BJ (cell line): ENCODE data around the gene SPTBN1. TPM values are rescaled to one million over a fixed set of nuclear protein-coding genes. Genes with fewer than 3 reads are reported as not detected.

Experiments used
- CTCF ChIA-PET: fragments of 350-600 bp; formaldehyde crosslinking; extraction: SDS; loops from one replicate; lab custom pipeline; 2021; ENCODE audit warnings: antibody characterized with exemption, inconsistent platforms; lab: Yijun Ruan, JAX
- POLR2A ChIA-PET: fragments of 300-600 bp; sonication (Branson Sonifier 250); formaldehyde crosslinking; extraction: SDS; loops from one replicate; lab custom pipeline; 2021; ENCODE audit warnings: antibody characterized with exemption; lab: Charles Lee
- DNase-seq: peaks from one replicate; pipeline ENCODE4 v3.0.0-alpha.2; 2011; ENCODE audit warnings: low read depth
- H3K27me3 ChIP-seq: 2 replicates; pipeline ENCODE4 v1.6.0; 2011; ENCODE audit warnings: low read length; ENCODE audit not compliant: control insufficient read depth, insufficient read depth
- H3K36me3 ChIP-seq: 2 replicates; pipeline ENCODE4 v1.5.1; 2011; ENCODE audit warnings: low read length; ENCODE audit not compliant: control insufficient read depth, insufficient read depth
- H3K4me3 ChIP-seq: 2 replicates; pipeline ENCODE4 v1.5.1; 2011; ENCODE audit warnings: low read depth, mild to moderate bottlenecking, control low read depth, low read length
- polyA plus RNA-seq: library from polyadenylated mRNA; depleted of rRNA; stranded (reverse); fragments of >200 nt; gene quantifications from 2 replicates; pipeline ENCODE4 v1.2.3, GENCODE V29; 2011
- TF ChIP-seq, protein P1 (sequence below): IDR thresholded peaks from 2 replicates; pipeline ENCODE4 v1.5.1; 2011; ENCODE audit warnings: low read depth, mild to moderate bottlenecking, control low read depth, inconsistent platforms, low read length, moderate library complexity; ENCODE audit not compliant: insufficient read depth

SPTBN1 gene
- polyA plus RNA-seq, 1 experiment, result 33.8 TPM

DNA sequence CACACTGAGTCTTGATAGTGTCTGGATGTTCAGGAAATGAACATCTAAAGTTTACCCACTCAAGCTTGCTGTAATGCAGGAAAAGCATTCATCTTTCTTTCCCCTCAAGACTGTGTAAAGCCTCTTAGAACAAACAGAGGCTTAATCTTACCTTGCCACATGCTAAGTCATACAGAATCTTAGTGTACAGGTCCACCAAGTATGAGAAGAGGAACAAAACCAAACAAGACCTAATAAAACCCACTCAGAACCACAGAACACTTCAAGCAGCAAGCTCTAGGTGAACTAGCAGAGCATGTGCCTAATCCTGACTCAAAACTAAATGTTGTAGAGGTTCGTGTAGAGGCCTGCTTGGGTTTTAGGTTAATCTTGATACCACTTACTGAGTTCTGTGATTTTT, 97.6 kb downstream of the SPTBN1 start:
- POLR2A ChIA-PET, result interaction anchor here (0.5 kb wide), 1 partner anchor 82 kb away, joined by 10 read pairs; no protein-coding TSS in a partner anchor

DNA sequence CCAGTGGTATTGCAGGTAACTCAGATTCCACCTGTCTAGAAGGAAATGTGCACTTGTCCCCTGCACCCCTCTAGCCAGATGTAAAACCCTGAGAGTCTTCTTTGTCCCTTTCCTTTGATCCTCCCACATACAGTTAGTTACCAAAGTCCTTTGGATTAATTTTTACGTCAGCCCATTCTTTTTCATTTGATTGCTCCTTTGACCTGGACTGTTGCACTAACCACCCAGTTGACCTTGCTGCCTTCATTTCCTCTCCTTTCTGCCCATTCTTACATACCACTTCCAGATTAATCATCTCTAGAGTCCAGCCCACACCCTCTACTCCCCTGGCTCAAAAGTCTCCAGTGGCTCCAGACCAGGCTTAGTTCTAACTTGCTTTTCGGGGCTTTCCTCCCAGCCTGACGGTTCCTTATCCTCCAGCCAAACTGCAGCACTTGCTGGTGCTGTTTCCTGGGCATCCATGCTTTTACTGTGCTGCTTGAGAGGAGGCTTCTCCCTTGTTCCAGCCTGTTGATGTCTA, 99.3 kb downstream of the SPTBN1 start:
- CTCF ChIA-PET, result interaction anchor here (1.1 to 1.6 kb wide), 2 partner anchors 12 to 32 kb away, joined by 3 to 4 read pairs; no protein-coding TSS in a partner anchor
- Histone ChIP-seq H3K4me3 (no peak overlapping the region), H3K36me3 (no peaks in the 10 kb centered on the region), H3K27me3 (no peaks in the 10 kb centered on the region)
- POLR2A ChIA-PET, result no interaction called here
- no peak for DNase-seq
- TF ChIP-seq, protein P1, sequence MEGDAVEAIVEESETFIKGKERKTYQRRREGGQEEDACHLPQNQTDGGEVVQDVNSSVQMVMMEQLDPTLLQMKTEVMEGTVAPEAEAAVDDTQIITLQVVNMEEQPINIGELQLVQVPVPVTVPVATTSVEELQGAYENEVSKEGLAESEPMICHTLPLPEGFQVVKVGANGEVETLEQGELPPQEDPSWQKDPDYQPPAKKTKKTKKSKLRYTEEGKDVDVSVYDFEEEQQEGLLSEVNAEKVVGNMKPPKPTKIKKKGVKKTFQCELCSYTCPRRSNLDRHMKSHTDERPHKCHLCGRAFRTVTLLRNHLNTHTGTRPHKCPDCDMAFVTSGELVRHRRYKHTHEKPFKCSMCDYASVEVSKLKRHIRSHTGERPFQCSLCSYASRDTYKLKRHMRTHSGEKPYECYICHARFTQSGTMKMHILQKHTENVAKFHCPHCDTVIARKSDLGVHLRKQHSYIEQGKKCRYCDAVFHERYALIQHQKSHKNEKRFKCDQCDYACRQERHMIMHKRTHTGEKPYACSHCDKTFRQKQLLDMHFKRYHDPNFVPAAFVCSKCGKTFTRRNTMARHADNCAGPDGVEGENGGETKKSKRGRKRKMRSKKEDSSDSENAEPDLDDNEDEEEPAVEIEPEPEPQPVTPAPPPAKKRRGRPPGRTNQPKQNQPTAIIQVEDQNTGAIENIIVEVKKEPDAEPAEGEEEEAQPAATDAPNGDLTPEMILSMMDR, result no peak

More for the DNA sequence above, 97.6 kb downstream of the SPTBN1 start:
- CTCF ChIA-PET, result interaction anchor here (0.6 to 1.3 kb wide), 2 partner anchors 151 to 335 kb away, joined by 3 to 5 read pairs; no protein-coding TSS in a partner anchor
- TF ChIP-seq, protein P1, result no peak
- no peaks in the 10 kb centered on the region for H3K27me3 ChIP-seq
- no peak for DNase-seq
- H3K4me3 ChIP-seq, result no peak overlapping the region
- H3K36me3 ChIP-seq, result no peaks in the 10 kb centered on the region

DNA sequence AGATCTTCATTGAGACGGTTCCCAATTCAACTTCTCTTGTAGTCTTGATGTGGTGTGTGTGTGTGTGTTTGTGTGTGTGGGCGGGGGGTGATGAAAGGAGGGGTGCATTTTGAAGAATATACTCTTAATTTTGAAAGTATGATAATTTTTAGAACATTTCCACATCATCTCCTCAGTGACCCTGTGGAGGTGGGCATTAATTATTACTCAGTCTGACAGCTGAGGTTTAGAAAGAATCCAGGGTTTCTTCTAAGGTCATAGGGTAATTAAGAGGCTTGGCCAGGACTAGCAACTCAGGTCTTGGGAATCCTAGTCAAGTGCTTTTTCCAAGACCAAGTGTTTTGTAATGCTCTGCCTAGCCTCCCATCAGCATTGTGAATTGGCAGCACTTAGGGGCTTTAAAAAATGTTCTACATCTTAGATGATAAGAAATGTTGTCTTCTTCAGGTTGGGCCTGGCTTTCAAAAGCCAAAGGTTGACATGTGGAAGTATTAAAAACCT, 100.5 kb downstream of the SPTBN1 start:
- ChIA-PET POLR2A (no interaction called here), CTCF (interaction anchor here (1.0 to 1.6 kb wide), 2 partner anchors 14 to 122 kb away, joined by 3 read pairs; no protein-coding TSS in a partner anchor)
- TF ChIP-seq, protein P1, result no peak
- DNase-seq, result no peak
- H3K4me3 ChIP-seq, result no peak overlapping the region
- no peaks in the 10 kb centered on the region for H3K27me3 ChIP-seq
- H3K36me3 ChIP-seq, result no peaks in the 10 kb centered on the region

DNA sequence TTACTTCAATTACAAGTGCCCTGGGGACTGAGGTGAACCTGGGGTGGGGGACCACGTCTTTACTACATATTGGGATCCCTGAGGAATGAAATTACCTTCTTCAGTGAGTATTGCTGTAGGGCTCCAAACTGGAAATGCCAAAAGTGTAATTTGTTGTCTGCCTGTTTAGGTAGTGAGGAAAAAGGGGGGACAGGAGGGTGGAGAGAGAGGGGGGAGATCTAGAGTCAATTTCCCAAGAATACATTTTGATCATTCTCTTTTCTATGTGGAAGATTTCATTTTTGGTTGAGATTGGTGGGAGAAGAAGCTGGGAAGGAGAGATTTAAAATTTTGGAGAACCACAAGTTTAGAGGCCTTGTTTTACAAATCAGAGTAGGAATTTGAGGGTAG, 101.1 kb downstream of the SPTBN1 start:
- Histone ChIP-seq H3K27me3 (no peaks in the 10 kb centered on the region), H3K4me3 (no peak overlapping the region), H3K36me3 (no peaks in the 10 kb centered on the region)
- POLR2A ChIA-PET, result interaction anchor here (0.7 kb wide), 1 partner anchor 172 kb away, joined by 4 read pairs; no protein-coding TSS in a partner anchor
- CTCF ChIA-PET, result interaction anchor here (1.0 kb wide), 1 partner anchor 123 kb away, joined by 3 read pairs; no protein-coding TSS in a partner anchor
- DNase-seq, result no peak
- TF ChIP-seq, protein P1, result no peak

DNA sequence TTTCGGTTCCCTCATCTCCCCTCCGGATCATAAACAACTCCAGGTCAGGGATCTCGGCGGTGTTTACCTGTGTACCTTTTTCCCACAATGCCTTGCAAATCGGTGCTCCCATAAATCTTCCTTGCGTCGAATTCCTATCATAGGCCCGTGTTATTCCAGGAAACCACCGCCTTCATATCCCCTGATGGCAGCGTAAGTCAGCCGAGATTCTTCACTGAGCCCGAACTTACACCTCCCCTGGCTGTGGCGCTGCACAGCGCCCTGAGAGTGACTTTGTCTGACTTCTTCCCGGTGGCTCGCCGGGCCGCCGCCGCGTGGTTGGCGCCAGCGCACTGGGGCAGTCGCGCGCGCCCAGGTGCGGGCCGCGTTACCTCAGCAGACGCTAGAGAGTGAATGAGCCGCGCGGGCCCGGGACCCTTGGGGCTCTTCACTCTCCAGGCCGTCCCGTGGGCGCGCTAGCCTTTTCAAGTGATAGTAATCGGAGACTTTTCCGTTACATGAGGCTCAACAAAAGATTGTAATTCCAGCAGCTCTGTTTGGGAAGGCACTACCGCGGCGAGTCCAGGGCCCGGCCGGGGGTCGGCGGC, 101.6 kb downstream of the SPTBN1 start:
- Histone ChIP-seq H3K4me3 (peak overlapping the region; percentile 37), H3K36me3 (no peaks in the 10 kb centered on the region), H3K27me3 (no peaks in the 10 kb centered on the region)
- CTCF ChIA-PET, result interaction anchor here (1.1 to 1.6 kb wide), 2 partner anchors 9 to 35 kb away, joined by 4 to 5 read pairs; no protein-coding TSS in a partner anchor
- no peak for DNase-seq
- TF ChIP-seq, protein P1, result no peak
- POLR2A ChIA-PET, result interaction anchor here (0.7 kb wide), 1 partner anchor 171 kb away, joined by 4 read pairs; no protein-coding TSS in a partner anchor
